NT2/D1 (cell line): ENCODE data around the gene ST8SIA6.

Experiments used
- SUZ12 ChIP-seq: IDR thresholded peaks from 2 replicates; pipeline ENCODE4 v1.6.1; 2011; ENCODE audit not compliant: insufficient read length, insufficient read depth; ENCODE audit errors: extremely low read depth
- YY1 ChIP-seq: IDR thresholded peaks from 2 replicates; pipeline ENCODE4 v1.6.1; 2011; ENCODE audit not compliant: insufficient read length, insufficient read depth

DNA sequence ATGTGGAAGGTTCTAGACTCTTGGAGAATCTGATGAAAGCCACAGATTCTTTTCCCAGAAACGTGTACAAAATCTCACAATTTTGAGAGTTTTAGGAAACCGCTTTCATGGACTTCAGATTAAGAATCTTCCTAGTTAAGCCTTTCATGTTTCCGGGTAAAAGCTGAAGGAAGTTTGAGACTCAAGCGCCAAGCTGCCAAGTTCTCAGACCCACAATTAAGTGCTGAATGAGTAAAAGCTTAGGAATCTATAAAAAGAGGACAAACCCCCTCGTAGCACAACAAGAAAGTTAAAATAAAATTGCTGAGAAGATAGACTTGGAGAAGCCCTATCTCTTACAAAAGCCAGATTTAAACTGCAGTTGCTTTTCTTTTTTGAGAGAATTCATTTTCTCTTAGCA is 99.6 kb downstream of the ST8SIA6 start:
- TF ChIP-seq YY1 (no peak), SUZ12 (no peak)
